Measurements from ENCODE around the gene TBR1.

DNA sequence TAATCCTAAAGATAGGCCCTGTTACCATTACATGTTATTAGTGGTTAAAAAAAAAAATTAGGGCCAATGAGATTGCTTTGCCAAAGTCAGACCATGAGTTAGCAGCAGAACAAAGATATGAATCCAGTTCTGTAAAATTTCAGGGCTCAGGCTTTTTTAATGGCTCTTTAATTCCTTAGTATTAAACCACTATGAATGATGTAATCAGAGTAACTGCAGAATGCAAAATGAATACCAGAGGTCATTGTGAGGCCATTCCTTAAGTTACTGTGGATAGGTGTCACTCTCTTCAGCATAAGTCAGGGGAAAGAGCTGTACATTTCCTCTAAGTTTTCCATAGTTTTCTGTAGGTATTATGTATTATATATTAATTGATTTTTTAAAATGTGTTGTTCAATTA is 42.2 kb upstream of the TBR1 start:
- TF ChIP-seq, protein P1, sequence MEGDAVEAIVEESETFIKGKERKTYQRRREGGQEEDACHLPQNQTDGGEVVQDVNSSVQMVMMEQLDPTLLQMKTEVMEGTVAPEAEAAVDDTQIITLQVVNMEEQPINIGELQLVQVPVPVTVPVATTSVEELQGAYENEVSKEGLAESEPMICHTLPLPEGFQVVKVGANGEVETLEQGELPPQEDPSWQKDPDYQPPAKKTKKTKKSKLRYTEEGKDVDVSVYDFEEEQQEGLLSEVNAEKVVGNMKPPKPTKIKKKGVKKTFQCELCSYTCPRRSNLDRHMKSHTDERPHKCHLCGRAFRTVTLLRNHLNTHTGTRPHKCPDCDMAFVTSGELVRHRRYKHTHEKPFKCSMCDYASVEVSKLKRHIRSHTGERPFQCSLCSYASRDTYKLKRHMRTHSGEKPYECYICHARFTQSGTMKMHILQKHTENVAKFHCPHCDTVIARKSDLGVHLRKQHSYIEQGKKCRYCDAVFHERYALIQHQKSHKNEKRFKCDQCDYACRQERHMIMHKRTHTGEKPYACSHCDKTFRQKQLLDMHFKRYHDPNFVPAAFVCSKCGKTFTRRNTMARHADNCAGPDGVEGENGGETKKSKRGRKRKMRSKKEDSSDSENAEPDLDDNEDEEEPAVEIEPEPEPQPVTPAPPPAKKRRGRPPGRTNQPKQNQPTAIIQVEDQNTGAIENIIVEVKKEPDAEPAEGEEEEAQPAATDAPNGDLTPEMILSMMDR (conservative IDR thresholded peaks at IDR 0.05) = no peak
- no peak for TF ChIP-seq ZFX (IDR thresholded peaks at IDR 0.05)
